HL-60 (cell line): ENCODE results near the gene FAH.

Experiments
- DNase-seq, 2 experiments: peaks; one replicate each; pipeline ENCODE4 v3.0.0-alpha.2; 2010 to 2020; ENCODE audit warnings: low read depth in 1 of 2, low spot score in 1 of 2
- H3K27ac ChIP-seq: fragments of 250-450 bp; sonication (Bioruptor Pico); replicated peaks from 2 replicates; pipeline ENCODE4 v1.5.1; 2020; ENCODE audit warnings: mild to moderate bottlenecking, moderate library complexity
- H3K27me3 ChIP-seq: fragments of 250-450 bp; sonication (Bioruptor Pico); 2 replicates; pipeline ENCODE4 v1.5.1; 2021; ENCODE audit warnings: mild to moderate bottlenecking, moderate library complexity; ENCODE audit not compliant: insufficient read depth, poor library complexity, severe bottlenecking
- H3K4me3 ChIP-seq: replicated peaks from 2 replicates; pipeline ENCODE4 v1.5.1; 2011; ENCODE audit warnings: mild to moderate bottlenecking, control low read depth, low read length; ENCODE audit not compliant: insufficient read depth
- GABPA ChIP-seq: IDR thresholded peaks from 2 replicates; pipeline ENCODE4 v1.6.1; 2012; ENCODE audit warnings: low read depth
- POLR2AphosphoS5 ChIP-seq: IDR thresholded peaks from 2 replicates; pipeline ENCODE4 v1.6.1; 2012; ENCODE audit warnings: low read depth
- SPI1 ChIP-seq: IDR thresholded peaks from 2 replicates; pipeline ENCODE4 v1.6.1; 2012; ENCODE audit warnings: low read depth, mild to moderate bottlenecking, borderline replicate concordance
- TF ChIP-seq, protein P1 (sequence below): IDR thresholded peaks from 2 replicates; pipeline ENCODE4 v1.6.1; 2012; ENCODE audit warnings: low read depth; ENCODE audit not compliant: insufficient replicate concordance
- TF ChIP-seq, protein P2 (sequence below): IDR thresholded peaks from one replicate; pipeline ENCODE4 v1.5.1; 2011; ENCODE audit warnings: low read length, control low read depth, inconsistent platforms; ENCODE audit not compliant: insufficient read depth

Gene FAH

DNA sequence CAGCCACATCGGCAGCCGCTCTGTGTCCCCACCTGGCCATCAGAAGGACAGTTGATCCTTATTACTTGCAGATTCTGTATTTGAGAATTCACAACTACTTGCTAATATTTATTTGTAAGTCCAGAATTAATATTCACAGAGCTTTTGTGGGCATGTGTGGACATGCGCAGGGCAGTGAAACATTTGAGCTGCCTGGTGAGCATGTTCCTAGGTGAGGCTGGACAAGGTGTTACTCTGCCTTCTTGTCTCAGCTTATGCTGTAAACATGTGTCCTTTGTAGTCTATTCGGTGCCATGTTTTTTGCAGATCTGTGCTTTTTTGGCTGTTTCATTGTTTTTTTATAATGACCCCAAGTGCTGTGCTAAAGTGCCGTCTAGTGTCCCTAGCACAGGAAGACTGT is 15.6 kb downstream of the FAH start:
- Histone ChIP-seq H3K4me3 (no peak overlapping the region), H3K27ac (no peak overlapping the region), H3K27me3 (no peaks in the 10 kb centered on the region)
- no peak for DNase-seq
- TF ChIP-seq POLR2AphosphoS5 (no peak), SPI1 (no peak), GABPA (no peak)
- TF ChIP-seq, protein P1, sequence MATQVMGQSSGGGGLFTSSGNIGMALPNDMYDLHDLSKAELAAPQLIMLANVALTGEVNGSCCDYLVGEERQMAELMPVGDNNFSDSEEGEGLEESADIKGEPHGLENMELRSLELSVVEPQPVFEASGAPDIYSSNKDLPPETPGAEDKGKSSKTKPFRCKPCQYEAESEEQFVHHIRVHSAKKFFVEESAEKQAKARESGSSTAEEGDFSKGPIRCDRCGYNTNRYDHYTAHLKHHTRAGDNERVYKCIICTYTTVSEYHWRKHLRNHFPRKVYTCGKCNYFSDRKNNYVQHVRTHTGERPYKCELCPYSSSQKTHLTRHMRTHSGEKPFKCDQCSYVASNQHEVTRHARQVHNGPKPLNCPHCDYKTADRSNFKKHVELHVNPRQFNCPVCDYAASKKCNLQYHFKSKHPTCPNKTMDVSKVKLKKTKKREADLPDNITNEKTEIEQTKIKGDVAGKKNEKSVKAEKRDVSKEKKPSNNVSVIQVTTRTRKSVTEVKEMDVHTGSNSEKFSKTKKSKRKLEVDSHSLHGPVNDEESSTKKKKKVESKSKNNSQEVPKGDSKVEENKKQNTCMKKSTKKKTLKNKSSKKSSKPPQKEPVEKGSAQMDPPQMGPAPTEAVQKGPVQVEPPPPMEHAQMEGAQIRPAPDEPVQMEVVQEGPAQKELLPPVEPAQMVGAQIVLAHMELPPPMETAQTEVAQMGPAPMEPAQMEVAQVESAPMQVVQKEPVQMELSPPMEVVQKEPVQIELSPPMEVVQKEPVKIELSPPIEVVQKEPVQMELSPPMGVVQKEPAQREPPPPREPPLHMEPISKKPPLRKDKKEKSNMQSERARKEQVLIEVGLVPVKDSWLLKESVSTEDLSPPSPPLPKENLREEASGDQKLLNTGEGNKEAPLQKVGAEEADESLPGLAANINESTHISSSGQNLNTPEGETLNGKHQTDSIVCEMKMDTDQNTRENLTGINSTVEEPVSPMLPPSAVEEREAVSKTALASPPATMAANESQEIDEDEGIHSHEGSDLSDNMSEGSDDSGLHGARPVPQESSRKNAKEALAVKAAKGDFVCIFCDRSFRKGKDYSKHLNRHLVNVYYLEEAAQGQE, result no peak
- TF ChIP-seq, protein P2, sequence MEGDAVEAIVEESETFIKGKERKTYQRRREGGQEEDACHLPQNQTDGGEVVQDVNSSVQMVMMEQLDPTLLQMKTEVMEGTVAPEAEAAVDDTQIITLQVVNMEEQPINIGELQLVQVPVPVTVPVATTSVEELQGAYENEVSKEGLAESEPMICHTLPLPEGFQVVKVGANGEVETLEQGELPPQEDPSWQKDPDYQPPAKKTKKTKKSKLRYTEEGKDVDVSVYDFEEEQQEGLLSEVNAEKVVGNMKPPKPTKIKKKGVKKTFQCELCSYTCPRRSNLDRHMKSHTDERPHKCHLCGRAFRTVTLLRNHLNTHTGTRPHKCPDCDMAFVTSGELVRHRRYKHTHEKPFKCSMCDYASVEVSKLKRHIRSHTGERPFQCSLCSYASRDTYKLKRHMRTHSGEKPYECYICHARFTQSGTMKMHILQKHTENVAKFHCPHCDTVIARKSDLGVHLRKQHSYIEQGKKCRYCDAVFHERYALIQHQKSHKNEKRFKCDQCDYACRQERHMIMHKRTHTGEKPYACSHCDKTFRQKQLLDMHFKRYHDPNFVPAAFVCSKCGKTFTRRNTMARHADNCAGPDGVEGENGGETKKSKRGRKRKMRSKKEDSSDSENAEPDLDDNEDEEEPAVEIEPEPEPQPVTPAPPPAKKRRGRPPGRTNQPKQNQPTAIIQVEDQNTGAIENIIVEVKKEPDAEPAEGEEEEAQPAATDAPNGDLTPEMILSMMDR, result no peak

DNA sequence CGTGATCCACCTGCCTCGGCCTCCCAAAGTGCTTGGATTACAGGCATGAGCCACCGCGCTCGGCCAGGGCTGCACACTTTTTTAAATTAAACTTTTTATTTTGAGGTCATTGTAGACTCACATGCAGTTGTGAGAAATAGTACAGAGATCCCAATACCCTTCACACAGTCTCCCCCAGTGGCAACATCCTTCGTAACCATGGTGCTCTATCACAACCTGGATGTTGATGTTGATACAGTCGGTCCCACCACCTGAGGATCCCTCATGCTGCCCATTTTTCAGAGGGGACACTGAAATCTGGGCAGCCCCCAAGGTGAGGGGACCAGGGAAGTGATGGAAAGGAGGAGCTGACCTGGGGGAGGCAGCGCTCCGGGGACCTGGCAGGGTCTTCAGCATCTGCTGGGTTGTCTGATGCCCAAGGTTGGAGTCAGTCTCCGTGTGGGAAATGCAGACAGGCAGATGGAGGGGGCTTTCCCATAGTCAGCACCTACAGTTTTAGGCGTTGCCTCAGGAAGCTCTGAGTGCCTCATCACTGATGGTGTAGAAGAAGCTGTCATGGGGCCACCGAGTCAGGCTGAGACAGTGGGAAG is 17.1 kb downstream of the FAH start:
- Histone ChIP-seq H3K27me3 (no peaks in the 10 kb centered on the region), H3K27ac (no peak overlapping the region), H3K4me3 (no peak overlapping the region)
- TF ChIP-seq SPI1 (no peak), GABPA (no peak), POLR2AphosphoS5 (no peak)
- TF ChIP-seq, protein P1, result no peak
- TF ChIP-seq, protein P2, result no peak
- DNase-seq, result no peak

DNA sequence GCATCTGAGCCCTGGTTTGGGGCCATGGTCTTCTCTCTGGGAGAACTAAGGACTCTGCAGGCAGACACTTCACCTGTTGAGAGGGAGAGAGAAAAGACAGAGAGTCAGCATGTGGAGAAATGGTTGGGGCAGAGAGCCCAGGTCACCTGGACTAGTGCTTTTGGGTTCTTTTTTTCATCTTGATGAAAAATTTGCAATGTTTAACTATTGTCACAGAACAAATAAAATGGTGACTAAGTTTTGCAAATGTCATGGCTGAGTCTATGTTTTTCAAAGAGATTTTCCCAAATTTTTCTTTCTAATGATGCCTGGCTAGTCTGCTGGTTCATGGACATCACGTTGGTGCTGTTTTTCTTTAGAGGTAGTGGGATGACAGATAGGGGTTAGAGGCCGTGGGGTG is 17.8 kb downstream of the FAH start:
- no peaks in the 10 kb centered on the region for H3K27me3 ChIP-seq
- DNase-seq, result no peak
- no peak for TF ChIP-seq POLR2AphosphoS5
- TF ChIP-seq, protein P1, result no peak
- no peak for TF ChIP-seq GABPA
- TF ChIP-seq, protein P2, result no peak
- no peak for TF ChIP-seq SPI1
- H3K4me3 ChIP-seq, result no peak overlapping the region
- no peak overlapping the region for H3K27ac ChIP-seq
